CD4-positive, alpha-beta T cell treated with Interleukin-15 for 4 hours (primary cell): Measurements from ENCODE around the gene KIAA0930.
"Not testable (repeated sequence)": the region's sequence is repeated elsewhere in the genome, so short reads cannot be mapped to it uniquely, and the experiment has no call there.

Experiments used
- DNase-seq: peaks from one replicate; pipeline ENCODE4 v3.0.0-alpha.2; 2020; ENCODE audit warnings: low spot score

KIAA0930 gene

DNA sequence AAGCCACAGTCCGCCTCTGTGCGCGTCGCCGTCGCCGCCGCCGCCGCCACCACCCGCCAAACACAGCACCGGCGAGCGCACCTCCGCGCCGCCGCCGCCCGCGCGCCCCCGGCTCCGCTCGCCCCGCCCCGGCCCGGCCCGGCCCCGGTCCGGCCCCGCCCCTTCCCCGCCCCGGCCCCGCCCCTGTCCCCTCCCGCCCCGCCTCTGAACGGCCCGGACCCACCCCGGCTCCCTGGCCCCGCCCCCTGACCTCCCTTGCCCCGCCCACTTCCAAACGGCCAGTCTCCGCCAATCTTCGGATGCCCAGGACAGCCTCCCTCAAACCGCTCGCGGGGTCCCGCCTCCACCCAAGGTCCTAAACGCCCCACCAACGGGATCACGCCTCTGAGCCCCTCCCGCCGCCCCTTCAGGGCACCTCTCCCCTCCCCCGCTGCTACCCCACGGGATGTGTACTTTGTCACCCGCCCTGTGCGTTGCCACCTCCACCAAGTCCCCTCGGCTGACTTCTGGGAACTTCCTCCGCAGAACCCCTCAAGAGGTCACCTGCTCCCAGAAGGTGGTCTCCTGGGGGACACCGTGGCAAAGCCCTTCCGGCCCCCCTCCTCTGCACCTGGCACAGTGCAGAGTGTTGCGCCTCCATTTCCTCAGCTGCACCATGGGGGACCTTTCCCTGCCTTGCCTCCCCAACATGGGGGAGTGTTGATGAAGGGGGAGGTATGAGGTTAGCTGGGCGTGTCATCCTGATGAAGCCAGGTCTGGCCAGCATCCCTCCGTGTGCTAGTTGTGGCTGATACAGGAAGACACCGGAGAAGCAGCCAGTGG lies at the start of gene KIAA0930:
Gene KIAA0930 (minus strand): TSS at position 85 of the 822 bp plus-strand sequence. CDS start 191 bp downstream, outside the sequence.
- peak; percentile 81 for DNase-seq

DNA sequence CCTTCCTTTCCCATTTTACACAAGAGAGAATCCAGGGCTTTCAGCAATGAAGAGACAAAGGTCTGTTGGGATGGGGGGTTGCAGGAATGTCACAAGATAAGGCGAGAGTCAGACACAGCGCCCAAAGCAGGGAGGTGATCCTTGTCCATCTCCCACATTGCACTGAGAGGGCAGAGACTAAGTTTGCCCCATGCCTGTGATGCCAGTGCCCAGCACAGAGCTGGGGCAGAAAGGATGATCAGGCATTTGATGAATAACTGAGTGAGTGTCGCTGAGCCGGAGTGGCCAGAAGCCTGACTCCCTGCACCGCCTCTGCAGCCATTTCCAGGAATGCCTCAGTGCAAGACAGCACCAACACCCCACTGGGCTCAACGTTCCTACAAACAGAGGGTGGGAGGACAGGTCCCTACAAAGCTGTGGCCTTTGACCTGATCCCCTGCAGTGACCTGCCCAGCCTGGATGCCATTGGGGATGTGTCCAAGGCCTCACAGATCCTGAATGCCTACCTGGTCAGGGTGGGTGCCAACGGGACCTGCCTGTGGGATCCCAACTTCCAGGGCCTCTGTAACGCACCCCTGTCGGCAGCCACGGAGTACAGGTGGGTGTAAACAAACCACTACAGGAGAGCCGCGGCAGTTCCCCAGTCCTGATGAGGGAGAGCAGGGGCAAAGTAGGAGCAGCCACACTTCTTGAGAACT lies 46.3 kb upstream of the KIAA0930 start:
- DNase-seq = no peak

DNA sequence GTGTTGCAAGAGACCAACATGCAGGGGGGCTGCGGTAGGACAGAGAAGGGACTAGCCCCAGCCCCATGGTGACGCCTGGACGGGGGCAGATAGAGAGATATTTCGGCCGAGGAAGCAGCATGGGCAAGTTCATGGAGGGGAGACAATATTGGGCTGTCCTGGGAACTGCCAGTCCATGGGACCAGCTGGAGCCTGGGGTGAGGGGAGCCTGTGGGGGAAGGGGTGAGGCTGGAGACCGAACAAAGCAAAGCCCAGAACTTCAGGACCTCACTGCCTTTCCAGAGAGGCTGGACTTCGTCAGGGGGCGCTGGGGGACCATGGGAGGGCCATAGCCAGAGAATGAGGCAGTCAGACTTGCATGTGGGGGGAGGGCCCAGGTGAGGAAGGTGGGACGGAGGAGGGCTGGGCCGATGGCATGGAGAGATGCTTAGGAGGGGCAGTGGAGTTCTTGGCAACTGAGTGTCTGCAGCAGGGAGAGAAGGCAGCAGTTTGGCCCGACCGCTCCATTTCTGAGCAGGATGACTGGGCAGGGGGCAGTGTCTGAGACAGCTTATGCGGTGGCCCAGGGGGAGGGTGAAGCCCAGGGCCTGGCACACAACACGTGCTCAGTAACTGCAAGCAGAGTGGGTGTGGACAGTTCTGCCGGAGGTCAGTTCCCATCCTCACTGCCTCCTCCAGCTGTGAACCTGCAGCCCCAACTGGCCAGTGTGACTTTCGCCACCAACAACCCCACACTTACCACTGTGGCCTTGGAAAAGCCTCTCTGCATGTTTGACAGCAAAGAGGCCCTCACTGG lies 44.8 kb upstream of the KIAA0930 start:
- DNase-seq = no peak

DNA sequence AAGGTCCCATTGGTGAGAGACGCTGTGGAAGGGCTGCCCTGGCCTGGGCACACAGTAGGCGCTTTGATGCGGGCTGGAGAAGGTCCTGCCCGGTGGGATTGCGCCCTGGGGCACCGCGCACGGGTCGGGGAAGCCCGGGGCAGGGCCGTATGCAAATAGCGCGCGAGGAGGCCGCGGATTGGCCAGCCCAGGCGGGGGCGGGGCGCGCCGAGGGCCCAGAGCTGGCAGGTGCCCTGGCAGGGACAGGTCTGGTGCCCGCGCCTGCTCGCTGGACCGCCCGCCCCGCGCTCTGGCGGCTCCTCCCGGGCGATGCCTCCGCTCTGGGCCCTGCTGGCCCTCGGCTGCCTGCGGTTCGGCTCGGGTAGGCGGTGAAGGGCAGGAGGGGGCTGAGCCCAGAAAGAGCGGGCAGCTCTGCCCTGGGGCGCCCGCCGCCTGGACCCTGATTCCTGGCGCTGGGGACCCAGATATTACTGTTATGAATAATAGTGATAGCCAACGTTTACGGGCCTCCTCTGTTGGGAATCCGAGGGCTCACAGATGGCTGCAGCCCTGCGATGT lies 44.1 kb upstream of the KIAA0930 start, which contains the start of gene UPK3A:
Gene UPK3A (plus strand): TSS at position 245 of the 558 bp plus-strand sequence. CDS start 65 bp downstream, at position 310.
- peak; percentile 47 for DNase-seq

DNA sequence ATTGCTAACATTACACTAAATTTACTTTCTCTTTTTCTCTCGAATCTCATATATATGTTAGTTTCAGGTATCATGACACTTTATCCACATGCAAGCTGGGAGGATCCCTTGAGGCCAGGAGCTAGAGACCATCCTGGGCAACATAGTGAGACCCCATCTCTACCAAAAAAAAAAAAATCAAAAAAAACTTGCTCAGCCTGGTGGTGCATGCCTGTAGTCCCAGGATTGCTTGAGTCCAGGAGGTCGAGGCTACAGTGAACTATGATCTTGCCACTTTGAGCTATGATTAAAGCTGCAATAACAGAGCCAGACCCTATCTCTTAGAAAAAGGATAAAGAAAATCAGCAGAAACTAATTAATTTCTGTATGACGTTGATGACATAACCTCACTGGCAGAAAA lies 40.3 kb upstream of the KIAA0930 start:
- no peak for DNase-seq

DNA sequence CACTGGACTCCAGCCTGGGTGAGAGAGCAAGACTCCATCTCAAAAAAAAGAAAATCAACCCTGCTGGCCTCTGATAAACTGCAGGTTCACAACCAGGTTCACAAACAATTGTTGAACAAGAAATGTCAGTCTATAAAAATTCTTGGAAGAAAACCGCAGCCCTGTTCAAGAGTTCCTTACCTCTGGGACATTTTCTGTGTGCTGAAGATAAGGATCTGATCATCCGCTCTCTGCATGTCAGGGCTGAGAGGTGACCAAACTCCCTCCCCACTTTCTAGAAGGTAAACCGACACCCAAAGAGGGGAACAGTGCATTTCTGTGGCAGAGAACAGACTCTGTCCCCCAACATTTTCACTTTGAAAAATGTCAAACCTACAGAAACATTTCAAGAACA lies 39.9 kb upstream of the KIAA0930 start:
- DNase-seq = no peak

DNA sequence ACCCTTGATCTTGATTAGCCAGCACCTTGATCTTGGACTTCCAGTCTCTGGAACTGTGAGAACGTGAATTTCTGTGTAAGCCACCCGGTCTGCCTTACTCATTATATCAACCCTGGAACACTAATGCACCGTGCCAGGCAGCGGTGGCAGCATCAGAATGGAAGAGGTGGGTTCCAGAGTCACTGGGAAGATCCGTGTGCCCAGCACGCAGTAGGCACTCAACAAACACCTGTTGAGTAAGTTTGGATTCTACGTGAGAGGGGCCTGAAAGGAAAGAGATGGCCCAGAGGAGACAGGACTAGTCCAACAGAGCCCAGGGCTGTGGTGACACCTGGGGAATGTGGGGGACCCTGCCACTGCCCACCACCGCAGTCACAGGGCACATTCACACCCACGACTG lies 37.4 kb upstream of the KIAA0930 start:
- no peak for DNase-seq

DNA sequence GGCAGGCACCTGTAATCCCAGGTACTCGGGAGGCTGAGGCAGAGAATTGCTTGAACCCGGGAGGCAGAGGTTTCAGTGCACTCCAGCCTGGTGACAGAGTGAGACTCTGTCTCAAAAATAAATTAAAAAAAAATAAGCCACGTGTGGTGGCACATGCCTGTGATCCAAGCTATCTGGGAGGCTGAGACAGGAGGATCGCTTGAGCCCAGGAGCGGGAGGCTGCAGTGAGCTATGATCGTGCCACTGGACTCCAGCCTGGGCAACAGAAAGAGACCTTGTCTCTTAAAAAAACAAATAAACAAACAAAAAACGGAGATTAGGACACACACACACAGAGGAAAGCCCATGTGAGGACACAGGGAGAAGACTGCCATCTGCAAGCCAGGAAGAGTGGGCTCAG lies 37.0 kb upstream of the KIAA0930 start:
- DNase-seq = not testable (repeated sequence)

DNA sequence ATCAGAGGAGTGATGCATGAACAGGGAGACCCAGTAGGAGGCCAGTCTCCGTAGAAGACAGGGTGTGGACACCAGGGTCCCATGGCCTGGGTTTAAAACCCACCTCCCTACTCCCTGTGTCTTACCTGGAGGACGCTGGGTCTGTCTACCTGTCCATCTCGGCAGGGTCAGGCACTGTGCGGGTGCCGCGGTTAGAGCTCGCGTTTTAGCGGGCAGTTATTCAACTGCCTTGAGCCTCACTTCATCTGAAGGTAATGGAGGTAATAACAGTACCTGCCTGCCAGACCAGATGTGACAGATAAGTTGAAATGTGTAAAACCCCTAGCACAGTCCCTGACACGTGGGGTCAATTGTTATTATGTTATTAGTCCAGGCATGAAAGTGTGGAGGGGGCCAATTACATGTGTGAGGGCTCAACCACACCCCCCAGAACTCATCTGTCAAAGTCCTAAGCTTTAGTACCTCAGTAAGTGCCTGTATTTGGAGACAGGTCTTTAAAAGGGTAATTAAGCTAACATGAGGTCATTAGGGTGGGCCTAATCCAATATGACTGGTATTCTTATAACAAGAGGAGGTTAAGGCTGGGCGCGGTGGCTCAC lies 35.9 kb upstream of the KIAA0930 start:
- DNase-seq = no peak

DNA sequence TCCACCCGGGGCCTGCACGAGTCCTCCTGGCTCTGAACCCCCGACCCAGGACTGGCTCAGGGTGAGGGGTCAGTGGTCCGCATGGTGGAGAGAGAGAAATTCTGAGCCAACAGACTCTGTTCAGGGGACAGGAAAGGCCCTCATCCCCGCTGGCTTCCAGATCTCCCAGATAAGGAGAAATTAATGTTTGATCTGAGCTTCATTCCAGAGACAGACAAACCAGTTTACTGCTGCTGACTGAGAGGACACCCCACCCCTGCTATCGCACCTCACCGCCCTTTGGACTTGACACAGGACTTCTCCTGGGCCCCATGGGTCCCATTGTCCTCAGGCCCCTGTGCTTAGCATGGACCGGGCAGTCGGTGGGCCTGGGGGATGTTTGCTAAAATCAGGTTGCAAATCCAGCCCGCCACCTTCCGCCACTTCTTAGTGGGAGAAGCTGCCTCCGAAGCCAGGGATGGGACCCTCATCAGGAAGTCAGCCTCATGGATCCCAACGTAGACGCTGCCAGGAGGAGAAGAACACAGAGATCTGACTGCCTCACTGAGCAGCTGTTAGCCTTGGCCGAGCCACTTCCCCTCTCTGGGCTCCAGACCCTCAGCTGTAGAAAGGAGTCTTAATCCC lies 32.9 kb upstream of the KIAA0930 start:
- DNase-seq = no peak

DNA sequence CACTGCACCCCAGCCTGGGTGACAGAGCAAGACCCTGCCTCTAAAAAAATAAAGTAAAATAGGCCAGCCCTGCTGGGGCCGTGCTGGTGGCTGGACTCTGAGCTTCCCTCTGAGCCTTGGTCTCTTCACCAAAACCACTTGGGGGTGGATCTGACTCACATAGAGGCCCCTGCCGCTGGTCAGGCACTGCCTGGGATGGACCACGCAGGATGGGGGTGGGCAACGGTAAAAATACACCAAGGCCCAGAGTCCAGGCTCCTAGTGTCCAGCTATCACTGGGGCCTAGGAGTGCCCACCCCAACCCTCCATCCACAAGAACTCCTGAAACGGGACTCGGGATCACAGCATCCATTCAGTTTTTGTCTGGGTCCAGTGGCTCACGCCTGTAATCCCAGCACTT lies 31.8 kb upstream of the KIAA0930 start:
- DNase-seq = no peak

DNA sequence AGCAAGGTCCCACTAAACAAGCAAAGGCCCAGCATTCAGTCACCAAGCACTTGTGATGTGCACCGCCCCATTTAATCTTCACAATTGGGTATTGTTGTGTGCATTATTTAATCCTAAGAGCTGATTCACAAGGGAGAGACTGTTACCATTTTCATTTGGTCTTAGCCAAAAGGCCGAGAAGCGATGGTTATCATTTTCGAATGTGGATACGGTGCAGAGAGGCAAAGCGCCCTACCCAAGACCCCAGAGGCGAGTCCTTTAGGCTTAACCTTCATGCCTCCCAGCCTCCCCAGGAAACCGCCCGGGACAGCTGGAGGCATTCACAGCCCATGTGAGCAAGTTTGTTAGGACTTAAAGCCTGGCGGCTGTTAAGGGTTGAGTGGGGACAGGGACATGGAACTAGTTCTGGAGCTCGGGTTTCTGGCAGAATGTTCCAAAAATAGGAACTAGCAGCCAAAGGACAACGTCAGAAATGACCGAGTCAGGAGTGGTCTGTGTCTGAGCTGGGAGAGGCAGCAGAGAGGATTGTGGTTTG lies 31.0 kb upstream of the KIAA0930 start:
- DNase-seq = no peak

DNA sequence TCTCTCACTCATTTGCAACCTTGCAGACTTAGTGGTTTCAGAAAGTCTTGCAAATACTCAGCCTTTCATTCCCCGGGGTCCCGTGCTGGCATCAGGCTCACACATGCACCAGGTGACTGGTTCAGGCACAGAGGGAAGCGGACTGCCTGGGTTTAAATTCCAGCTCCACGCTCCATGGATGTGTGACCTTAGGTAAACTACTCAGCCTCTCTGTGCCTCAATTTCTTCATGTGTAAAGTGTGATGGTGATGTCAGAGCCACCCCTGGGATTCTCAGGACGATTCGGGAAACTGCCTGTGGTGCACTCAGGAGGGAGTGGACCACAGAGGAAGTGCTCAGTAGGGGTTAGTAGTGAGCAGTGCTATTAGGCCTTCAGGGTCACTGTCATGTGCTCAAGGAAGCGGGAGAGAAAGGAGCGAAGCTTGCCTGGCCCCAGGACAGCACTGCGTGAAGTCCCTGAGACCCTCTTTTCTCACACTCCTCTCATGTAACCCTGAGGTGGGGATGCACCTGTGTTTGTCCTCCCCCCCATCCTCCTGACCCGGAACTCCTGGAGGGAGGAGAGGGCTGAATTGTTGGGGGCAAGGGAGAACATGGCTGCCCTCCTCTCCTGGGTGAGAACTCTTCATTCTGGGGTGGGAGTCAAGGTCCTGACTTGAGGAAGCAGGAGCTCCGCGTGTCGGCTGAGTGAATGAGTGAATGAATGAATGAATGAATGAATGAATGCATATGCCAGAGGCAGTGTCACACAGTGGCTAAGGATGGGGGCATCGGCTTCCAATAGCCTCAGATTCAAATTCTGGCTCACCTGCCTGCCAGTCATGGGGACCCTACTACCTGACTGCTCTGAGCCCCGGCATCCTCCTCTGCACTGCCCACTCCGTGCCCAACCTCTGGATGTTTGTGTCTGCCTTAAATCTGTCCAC lies 29.7 kb upstream of the KIAA0930 start:
- DNase-seq = no peak

DNA sequence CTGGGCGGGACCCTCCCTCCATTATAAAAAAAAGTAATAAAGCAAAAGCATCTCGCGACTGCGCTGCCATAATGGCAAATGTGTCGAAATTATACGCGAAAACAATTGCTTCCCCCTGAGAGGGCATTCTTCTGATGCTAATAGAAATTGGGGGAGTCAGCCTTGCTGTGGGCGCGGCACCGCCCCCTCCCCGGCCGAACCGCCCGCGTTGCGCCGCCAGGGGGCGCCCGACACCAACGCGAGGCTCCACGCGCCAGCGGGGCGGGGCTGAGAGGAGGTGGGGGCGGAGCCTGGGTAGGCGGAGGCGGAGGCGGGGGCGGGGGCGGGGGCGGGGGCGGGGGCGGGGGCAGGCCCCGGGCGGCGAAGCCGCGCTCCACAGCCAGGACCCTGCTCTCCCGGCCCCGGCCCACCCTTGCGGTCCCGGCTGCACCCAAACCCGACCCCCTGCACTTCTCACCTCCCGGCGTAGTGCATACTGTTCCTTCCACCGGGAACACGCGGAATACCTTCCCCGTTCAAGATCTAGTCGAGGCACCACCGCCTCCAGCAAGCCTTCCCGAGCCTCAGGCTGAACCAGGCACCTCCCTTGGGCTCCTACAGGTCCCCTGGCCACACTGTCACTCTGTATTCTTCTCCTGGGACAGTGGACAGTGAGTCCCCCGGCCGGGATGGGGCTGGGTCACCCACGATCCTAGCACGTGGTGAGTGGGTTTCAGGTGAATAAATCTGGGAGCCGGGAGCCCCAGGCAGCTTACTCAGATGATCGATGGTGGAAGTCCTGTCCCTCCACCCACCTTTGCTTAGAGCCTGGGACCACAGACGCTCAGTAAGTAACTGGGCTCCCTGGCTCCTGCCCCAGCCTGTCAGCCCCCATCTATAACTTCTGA lies 28.5 kb upstream of the KIAA0930 start:
- peak; percentile 89 for DNase-seq

DNA sequence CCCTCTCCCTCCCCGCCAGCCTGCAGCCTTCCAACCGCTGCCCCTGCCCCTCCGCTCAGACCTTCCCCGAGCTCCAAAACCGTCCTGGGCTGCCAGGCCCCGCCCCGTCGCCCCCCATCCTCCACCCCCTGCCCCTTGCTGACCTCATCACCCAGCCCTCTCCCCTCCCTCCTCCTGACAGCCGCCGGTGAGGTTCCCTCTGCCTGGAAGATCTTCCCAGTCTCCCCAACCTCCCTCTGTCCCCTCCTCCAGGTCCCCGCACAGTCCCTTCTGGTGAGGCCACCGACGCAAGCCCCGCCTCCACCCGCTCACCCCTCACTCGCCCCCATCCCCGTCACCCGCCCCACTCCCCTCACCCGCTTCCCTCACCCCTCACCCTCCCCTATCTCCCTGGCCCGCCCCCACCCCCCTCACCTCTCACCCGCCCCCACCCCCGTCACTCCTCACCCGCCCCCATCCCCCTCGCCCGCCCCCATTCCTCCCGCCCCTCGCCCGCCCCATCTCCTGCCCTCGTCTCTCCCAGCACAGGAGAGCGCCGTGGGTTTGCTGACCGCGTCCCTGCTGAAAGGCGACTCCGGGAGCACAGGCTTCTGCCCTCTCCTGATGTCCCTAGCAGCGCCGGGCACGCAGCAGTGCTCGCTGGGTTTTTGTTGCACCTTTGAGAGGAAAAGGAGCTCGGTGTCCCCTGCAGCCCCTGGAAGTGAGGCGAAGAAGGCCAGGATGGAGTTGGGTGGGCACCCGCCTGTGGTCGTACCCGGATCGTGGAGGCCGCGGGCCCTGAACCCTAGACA lies 27.7 kb upstream of the KIAA0930 start:
- no peak for DNase-seq

DNA sequence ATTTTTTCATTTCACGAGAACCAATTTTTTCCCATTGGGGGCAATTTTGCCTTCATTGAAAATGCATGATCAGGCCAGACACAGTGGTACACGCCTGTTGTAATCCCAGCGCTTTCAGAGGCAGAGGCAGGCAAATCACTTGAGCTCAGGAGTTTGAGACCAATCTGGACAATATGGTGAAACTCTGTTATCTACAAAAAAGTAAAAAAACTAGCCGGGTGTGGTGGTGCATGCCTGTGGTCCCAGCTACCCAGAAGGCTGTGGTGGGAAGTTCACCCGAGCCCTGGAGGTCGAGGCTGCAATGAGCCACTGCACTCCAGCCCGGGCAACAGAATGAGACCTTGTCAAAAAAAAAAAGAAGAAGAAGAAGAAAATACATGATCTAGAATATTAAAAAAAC lies 24.8 kb upstream of the KIAA0930 start:
- DNase-seq = no peak

DNA sequence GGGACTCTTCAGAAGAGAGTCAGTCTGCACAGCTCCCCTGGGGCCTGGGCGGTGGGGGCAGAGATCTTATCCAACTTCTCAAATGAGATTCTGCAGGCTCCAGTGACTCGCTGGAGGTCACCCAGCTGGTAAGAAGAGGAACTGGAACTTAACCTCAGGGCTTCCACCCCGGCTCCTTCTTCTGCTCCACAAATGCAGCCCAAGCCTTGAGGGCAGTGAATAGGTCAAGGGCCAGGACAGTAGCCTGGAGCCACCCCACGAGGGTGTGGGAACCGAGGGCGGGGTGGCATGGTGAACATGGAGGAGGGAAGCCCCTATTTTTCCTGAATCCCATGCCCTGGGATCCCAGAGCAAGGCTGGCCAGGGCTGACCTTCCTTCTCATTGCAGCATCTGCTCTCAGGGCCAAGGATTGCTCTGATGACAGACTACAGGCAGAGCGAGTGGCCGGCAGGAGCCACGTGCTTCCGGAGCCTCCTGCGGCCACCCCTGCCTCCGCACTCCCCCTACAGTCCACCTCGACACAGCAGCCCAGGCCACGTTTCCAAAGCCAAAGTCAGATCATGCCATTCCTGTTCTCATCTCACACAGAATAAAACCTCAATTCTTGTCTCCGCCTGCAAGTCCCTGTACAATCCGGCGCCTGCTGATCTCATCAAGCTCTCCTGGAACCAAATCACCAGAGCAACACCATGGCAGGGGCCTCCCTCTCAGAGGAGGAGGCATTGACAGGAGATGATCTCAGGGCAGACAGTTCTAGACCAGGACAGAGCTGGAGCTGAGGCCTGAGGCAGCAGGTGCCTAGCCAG lies 23.0 kb upstream of the KIAA0930 start:
- no peak for DNase-seq
